Esophagus muscularis mucosa (tissue), 3 donors: ENCODE data around the gene BTN1A1.

Source experiments
- POLR2AphosphoS5 ChIP-seq, 2 donors: sonication (generic); formaldehyde crosslinking; IDR thresholded peaks; one replicate each; pipeline ENCODE4 v1.6.1; 2017; ENCODE audit warnings: antibody characterized with exemption in 2 of 2
- TF ChIP-seq, protein P1 (sequence below), 3 experiments: fragments of 200-600 bp in 2 of 3; fragments of 450-650 bp in 1 of 3; sonication (generic) in 2 of 3; IDR thresholded peaks; one replicate each; pipeline ENCODE4 v1.5.1; 2017 to 2019; ENCODE audit warnings: antibody characterized with exemption in 3 of 3, mild to moderate bottlenecking in 2 of 3, moderate library complexity in 1 of 3

DNA sequence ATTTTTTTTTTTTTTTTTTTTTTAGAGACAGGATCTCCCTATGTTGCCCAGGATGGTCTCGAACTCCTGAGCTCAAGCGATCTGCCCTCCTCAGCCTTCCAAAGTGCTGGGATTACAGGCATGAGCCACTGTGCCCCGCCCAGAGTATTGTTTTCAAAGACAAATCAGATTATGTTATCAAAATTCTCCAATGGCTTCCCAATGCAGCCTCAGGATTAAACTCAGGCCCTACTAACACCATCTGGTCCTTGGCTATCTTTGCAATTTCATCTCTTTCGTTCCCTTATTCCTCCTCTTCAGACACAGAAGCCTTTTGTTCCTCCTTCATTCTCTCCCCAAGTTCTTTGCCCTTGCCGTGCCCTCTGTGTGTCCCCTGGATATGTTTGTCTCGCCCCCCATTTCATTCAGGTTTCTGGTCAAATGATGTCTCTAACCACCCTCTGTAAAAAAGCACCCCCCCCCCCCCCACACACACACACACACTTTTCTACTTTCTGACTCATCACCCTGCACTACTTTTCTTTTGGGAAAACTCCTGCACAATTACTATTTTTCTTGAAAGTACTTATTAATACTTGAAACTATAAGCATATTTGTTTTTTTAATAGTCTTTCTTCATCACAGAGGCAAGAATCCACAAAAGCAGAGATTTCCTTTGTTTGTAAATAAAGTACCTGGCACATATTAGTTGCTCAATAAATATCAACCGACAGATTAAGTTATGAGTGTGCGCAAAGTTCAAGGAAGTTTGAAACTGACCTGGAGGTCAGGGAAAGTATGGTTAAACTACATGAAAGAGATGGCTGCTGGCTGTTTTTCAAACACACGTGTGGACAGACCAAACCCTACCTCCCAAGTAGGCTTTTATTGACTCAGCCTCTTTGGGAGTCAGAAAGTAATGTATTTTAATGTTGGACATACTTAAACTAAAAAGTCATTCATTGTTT, 16.7 kb downstream of the BTN1A1 start:
- TF ChIP-seq, protein P1, sequence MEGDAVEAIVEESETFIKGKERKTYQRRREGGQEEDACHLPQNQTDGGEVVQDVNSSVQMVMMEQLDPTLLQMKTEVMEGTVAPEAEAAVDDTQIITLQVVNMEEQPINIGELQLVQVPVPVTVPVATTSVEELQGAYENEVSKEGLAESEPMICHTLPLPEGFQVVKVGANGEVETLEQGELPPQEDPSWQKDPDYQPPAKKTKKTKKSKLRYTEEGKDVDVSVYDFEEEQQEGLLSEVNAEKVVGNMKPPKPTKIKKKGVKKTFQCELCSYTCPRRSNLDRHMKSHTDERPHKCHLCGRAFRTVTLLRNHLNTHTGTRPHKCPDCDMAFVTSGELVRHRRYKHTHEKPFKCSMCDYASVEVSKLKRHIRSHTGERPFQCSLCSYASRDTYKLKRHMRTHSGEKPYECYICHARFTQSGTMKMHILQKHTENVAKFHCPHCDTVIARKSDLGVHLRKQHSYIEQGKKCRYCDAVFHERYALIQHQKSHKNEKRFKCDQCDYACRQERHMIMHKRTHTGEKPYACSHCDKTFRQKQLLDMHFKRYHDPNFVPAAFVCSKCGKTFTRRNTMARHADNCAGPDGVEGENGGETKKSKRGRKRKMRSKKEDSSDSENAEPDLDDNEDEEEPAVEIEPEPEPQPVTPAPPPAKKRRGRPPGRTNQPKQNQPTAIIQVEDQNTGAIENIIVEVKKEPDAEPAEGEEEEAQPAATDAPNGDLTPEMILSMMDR (IDR thresholded peaks at IDR 0.05) = no peak
- TF ChIP-seq POLR2AphosphoS5 (IDR thresholded peaks at IDR 0.05) = no peak
